ENCODE results near the gene COL4A1.

- TF ChIP-seq ZNF274 (IDR thresholded peaks at IDR 0.05; ENCODE audit: low read depth, low read length) (no peak), SUZ12 (IDR thresholded peaks at IDR 0.05; ENCODE audit: extremely low read depth, insufficient read depth, insufficient read length) (no peak)
Measured at GRCh38 chr13:110289661-110290060, 17.3 kb downstream of the COL4A1 start.
